HG03045 (cell line): ENCODE results near the gene FXYD7.
"Not testable (repeated sequence)": the region's sequence is repeated elsewhere in the genome, so short reads cannot be mapped to it uniquely, and the experiment has no call there.

Experiments used
- ATAC-seq: cut with Tn5 transposase; IDR thresholded peaks from one replicate; pipeline ENCODE4 v1.9.1; 2021; ENCODE audit warnings: mild to moderate bottlenecking, moderate library complexity; ENCODE audit not compliant: unreplicated experiment

Gene FXYD7, protein sequence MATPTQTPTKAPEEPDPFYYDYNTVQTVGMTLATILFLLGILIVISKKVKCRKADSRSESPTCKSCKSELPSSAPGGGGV

DNA sequence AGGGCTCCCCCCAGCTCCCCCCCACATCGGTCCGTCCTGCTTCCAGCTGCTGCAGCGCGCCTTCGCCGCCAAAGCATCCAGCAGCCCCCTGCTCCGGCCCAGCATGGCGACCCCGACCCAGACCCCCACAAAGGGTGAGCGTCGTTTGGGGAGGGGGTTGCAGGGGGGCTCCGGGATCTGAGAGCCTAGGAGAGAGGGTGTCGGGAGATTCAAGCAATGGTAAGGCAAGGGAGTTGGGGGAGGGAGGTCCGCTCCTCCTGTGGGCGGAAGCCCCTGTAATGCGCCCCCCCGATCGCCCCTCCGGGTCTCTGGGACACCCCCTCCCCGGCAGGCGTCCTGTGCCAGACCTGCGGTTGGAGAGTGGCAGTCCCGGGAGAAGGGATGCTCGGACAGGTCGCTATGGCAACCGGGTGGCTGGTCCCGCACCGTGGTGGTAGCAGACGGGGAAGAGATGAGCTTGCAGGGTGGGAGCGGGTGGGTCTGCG lies at the start of gene FXYD7:
FXYD7 (plus strand) TSS at position 25 of the 485 bp plus-strand sequence; CDS start at position 104, 79 bp downstream.
- no peak for ATAC-seq

DNA sequence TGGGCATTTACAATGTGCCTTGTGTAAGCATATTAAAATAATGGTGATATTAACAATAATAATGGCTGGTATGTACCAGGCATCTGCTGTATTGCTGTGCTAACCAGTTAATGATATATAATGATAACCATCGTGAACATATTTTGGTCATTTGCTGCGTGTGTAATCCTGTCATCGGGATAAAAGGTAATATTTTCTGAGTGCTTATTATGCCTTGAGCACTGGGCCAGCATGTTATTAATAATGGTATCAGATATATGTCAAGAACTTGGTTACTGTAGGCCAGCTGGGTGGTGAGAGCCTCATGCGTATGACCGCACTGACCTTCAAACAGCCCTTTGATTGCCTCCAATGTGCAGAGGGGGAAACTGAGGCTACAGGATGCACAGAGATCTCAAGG lies 49.6 kb upstream of the FXYD7 start:
- no peak for ATAC-seq

DNA sequence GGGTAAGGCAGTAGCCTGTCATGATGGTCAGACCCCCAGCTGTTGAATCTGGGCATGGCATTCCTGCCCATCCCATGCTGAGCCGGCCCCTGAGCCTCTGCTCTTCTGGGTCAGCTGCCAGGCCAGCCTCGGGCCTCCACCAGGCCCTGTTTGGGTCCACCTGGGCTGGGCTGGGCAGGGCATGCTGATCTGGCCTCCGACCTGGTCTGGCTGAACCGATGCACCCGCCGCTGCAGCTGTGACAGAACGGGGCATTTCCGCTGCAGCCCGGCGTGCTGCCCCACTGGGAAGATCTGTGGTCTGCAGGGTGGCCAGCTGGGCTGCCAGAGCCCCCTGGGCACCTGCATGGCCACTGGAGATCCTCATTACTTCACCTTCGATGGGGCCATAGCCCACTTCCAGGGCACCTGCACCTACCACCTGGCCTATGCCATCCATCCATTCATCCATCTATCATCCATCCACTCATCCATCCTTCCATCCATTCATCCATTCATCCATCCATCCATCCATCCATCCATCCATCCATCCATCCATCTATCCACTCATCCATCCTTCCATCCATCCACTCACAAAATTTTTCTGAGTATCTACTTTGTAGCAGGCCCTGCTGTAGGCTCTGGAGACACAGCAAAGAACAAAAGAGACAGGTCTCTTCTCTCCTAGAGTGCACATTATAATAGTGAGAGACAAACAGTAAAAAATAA lies 49.0 kb upstream of the FXYD7 start:
- no peak for ATAC-seq

DNA sequence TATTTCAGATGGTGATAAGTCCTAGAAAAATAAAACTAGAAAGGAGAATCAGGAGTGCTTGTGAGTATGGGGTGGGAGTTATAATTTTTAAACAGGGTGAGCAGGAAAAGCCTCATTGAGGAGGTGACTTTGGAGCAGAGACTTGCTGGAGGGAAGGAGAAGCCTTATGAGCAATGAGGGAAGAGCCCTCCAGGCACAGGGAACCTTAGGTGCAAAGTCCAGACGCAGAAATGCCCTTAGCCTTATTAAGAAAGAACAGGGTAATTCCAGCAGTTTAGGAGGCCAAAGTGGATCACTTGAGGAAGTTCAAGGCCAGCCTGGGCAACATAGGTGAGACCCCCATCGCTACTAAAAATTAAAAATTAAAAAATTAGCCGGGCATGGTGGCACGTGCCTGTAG lies 48.4 kb upstream of the FXYD7 start:
- no peak for ATAC-seq

DNA sequence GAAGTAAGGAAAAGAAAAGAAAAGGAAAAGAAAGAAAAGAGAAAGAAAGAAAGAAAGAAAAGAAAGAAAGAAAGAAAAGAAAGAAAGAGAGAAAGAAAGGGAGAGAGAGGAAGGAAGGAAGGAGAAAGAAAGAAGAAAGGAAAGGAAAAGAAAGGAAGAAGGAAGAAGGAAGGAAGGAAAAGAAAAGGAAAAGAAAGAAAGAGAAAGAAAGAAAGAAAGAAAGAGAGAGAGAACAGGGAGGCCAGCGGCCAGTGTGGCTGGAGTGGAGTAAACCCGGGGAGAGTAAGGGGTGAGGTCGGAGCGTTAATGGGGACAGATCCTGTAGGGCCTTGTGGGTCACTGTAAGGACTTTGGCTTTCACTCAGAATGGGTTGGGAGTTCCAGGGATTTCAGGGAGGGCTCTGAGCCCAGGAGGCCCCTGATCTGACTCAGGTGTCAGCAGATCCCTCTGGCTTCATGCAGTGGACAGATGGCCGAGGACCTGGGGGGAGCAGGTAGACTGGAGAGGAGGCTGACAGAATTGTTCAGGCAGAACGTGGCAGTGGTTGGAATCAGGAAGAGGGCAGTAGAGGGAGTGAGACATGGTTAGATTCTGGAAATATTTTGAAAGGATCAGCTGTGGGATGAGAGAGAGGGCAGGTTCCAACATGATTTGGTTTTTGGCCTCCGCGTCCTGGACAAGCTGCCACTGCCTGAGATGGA lies 47.2 kb upstream of the FXYD7 start:
- no peak for ATAC-seq

DNA sequence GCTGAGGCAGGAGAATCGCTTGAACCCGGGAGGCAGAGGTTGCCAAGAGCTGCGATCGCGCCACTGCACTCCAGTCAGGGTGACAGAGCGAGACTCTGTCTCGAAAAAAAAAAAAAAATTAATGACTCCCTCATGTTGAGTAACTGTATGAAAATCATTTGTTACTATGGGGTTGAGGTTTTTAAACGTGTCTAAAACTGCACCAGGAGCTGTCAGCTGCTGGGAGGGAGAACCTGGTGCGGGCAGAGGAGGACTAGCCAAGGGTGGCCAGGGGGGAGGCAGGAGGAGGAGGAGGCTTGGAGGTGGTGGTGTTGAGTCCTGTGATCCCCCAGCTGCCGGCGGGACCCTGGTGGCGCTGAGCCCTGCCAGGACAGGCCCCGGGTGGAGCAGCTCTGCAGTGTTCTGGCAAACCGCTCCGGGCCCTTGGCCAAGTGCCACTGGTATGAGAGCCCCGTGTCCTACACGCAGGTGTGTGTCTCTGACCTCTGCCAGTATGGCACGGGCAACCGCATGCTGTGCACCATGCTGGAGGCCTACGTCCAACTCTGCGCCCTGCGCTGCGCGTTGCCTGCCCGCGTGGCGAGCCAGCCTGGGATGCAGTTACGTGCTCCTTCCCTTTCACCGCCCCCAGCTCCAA lies 44.5 kb upstream of the FXYD7 start:
- ATAC-seq, result no peak

DNA sequence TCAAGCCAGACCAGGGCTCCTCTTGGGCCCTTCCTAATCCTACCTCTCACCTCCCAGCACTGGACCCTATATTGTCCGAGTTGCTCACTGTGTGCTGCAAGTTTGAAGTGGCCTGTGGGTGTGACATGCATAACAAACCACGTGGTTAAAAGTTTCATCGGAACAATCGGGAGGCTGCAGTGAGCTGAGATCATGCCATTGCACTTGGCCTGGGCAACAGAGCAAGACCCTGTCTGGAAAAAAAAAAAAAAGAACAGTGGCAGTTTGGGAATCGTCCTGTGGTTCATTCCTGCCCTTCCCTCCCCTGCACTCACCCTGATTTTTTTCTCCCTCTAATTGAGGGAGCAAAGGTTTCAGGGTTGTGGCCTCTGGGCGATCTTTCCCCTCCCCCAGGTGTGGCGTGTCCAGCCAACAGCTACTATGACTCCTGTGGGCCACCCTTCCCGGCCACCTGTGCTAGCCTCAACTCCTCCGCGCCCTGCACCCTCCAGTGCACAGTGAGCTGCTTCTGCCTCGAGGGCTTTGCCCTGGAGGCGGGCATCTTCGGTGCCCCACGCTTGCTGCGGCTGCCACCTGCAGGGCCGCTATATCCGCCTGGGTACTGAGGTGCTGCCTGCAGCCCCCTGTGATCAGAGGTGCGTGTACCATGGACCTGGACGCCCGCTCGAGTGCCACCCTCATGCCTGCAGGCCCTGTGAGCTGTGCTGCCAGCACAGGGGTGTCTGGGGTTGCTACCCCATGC lies 43.7 kb upstream of the FXYD7 start:
- ATAC-seq, result no peak

DNA sequence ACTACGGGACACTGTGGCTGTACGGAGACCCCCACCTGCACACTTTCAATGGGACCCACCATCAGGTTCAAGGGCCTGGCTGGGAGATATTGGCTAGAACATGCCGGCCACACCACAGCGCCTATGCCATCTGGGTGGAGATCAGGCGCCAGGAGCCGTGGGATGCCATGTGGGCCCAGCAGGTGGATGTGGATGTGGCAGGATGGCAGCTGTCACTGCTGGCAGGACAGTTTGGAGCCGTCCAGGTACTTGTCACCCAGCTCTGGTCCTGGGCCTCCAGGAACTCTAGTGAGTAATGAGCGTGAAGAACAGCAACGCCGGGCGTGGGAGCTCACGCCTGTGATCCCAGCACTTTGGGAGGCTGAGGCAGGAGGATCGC lies 43.2 kb upstream of the FXYD7 start:
- ATAC-seq, result no peak

DNA sequence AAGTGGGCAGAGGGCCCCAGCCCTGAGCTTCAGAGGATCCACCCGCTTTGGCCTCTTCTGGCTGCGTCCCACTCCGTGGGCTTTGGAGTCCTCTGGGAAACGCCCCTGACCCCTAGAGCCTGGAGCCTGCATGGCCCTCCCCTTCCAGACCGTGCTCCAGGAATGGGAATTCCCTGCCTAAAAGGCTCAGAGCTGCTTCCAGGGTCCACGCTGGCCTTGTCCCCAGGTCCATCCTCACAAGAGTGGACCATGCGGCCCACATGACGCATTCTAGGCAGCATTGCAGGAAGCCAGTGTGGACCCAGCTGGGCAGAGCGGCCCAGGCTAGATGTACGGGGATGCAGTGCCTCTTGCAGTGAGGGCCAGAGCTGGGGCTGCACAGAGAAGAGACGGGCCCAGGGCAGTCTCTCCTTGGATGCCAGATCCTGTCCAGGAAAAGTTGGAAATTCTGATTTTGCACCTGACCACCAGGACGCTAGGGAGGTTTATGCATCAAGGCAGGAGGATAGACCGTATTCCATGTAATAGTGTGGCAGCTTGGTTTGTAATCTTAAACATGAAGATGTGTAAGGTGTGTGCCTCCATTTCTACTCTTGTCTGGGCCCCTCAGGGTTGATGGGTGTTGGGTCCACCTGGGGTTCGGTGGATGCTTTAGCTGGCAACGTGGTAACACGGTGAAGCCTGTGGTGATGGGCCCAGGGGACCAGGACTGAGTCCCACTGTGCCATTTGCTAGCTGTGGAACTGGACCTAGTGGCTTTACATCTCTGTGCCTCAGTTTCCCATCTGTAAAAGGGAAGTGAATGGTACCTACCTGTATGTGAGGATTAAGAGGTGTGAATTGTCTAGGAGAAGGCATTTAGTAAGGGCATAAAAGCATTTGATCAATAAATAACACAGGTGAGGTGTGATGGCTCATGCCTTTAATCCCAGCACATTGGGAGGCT lies 42.2 kb upstream of the FXYD7 start:
- ATAC-seq, result no peak

DNA sequence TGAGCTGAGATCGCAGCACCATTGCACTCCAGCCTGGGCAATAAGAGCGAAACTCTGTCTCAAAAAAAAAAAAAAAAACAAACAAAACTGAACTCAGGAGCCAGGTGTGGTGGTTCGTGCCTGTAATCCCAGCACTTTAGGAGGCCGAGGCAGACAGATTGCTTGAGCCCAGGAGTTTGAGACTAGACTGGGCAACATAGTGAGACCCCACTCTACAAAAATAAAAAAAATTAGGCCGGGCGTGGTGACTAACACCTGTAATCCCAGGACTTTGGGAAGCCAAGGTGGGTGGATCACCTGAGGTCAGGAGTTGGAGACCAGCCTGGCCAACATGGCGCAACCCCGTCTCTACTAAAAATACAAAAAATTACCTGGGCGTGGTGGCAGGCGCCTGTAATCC lies 41.1 kb upstream of the FXYD7 start:
- ATAC-seq, result not testable (repeated sequence)

DNA sequence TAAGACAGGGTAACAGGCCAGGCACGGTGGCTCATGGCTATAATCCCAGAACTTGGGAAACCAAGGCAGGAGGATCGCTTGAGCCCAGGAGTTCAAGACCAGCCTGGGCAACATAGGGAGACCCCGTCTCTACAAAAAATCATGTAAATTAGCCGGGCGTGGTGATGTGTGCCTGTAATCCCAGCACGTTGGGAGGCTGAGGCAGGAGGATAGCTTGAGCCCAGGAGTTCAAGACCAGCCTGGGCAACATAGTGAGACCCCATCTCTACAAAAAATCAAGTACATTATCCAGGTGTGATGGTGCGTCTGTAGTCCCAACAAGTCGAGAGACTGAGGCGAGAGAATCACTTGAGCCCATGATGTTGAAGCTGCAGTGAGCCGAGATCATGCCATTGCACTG lies 39.4 kb upstream of the FXYD7 start:
- ATAC-seq, result not testable (repeated sequence)

DNA sequence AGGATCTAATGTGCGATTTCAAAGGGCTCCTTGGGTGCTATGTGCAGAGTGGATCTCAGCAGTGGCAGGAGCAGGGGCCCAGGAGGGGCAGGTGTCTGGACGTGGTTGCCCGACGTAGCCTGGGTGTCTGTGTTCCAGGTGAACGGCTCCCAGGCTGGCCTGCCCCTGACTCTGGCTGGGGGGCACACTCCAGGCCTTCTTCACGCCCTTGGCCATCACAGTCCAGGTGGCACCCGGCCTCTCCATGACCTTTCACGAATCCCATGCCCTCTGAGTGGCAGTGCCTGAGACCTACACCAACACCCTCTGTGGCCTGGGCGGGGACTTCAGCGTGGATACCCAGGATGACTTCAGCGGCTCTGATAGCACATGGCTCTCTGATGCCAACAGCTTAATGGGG lies 38.7 kb upstream of the FXYD7 start:
- no peak for ATAC-seq

DNA sequence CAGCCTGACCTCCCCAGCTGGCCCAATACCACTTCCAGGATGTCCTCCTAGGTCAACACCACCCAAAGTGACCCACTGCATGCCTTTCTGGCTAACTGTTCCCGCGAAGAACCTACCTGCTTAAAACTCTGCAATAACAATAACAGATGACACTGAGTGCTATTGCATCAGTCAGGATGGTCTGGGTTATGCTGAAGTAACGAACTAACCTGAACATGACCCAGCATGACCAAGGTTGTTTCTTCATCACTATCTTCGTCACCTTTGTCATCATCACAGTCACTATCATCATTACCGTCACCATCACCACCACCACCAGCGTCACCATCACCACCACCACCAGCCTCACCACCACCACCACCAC lies 38.0 kb upstream of the FXYD7 start:
- no peak for ATAC-seq

DNA sequence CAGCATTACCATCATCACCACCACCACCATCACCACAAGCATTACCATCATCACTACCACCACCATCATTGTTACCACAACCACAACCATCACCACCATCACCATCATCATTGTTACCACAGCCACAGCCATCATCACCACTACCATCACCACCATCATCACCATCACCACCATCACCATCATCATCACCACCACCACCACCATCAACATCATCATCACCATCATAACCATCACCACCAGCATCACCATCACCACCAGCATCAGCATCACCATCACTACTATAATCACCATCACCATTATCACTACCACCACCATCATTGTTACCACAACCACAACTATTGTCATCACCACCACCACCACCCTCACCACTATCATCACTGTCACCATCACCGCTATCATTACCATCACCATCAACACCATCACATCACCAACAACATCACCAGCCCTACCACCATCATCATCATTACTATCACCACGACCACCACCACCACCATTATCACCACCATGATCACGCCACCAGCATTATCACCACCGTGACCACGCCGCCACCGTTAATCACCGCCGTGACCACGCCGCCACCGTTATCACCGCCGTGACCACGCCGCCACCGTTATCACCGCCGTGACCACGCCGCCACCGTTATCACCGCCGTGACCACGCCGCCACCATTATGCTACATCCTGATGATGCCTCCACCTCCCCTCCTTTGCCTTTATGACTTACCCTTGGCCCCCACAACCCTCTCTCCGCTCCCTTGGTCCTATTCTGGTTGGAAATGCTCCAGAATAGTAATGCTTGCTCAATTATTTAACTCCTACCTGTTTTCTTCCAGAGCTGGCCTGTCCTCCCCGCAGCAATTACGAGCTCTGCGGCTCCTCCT lies 37.4 kb upstream of the FXYD7 start:
- no peak for ATAC-seq

DNA sequence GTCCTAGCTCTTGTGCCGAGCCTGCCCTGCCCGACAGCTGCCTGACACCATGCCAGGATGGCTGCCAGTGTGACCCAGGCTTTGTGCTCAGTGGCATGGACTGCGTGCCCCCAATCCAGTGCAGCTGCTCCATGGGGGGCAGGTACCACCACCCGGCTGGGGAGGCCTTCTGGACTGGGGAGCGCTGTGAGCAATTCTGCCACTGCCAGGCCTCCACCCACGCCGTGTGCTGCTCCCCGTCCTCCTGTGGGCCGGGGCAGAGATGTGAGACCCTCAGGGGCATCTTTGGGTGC lies 36.8 kb upstream of the FXYD7 start:
- no peak for ATAC-seq

DNA sequence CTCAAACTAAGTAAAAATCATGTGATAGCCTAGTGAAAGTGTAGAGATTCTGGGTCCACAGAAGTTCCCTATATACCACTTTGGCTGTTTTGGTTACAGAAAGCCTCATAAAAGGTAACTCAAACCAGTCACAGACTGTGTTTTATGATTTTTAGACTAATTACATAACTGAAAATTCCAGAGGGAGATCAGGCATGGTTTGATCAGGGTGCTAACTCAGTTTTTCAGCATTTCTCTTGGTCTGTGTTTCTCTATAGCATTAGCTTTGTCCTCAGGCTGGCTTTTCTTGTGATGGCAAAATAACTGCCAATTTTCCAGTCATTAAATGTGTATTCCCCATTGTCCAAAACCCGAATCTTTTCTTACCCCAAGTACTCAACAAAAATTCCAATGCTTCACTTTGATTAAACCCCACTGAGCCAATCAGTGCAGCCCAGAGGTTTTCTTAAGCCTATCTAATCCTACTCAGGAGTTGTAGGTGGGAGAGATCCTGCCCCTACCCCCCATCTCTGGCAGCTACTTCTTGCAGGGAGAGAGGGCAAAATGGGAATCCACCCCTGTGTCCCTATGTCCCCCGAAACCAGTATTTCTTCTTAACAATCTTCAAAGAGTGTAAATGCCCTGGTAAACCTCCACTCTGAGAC lies 36.0 kb upstream of the FXYD7 start:
- ATAC-seq, result no peak

DNA sequence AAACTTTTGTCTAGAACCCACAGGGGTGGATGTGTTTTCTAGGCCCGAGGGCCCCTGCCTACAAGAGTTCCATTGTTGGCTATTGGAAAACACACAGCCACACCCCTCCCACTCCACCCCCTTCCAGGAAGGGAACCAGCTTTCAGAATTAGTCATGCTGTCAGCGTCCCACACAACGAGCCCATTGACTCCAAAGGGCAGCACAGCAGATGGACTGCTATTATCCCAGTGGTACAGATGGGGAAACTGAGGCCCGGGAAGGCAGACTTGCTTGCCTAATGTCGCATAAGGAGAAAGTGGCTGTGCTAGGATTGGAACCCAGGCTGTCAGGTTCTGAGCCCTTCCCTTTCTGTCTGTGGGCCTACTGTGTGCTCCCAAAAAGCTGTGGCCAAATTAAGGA lies 35.5 kb upstream of the FXYD7 start:
- no peak for ATAC-seq

DNA sequence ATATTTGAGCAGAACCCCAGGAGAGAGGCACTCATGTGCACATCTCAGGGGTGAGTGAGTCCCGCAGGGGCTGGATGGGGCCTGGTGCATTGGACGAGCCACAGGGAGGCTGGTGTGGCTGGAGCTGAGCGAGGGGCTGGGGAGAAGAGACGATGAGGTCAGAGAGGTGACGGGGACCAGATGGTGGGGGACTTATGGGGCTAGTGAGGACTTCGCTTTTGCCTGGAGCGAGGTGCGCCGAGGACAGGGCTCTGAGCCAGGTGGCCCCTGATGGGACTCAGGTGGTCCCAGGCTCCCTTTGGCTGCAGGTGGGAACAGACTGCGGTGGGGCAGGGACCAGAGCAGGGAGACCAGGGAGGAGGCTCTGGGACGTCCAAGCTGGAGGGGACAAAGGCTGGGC lies 34.3 kb upstream of the FXYD7 start:
- ATAC-seq, result no peak
